Peyer's patch (tissue), 4 donors: ENCODE results near the gene EPB41L4A. TPM values are rescaled to one million over a fixed set of nuclear protein-coding genes. Genes with fewer than 3 reads are reported as not detected.

ENCODE experiments used
- DNase-seq, 3 donors: peaks; one replicate each; pipeline ENCODE4 v3.0.0-alpha.2; 2017 to 2019
- H3K27ac ChIP-seq, 4 donors: fragments of 200-600 bp; sonication (generic); one replicate each; pipeline ENCODE4 v1.5.1; 2016 to 2019
- H3K27me3 ChIP-seq, 2 donors: fragments of 200-600 bp; sonication (generic); one replicate each; pipeline ENCODE4 v1.5.1; 2019
- H3K36me3 ChIP-seq, 3 donors: fragments of 200-600 bp; sonication (generic); one replicate each; pipeline ENCODE4 v1.5.1; 2016 to 2019
- H3K4me1 ChIP-seq, 4 donors: fragments of 200-600 bp; sonication (generic); one replicate each; pipeline ENCODE4 v1.5.1; 2016 to 2019
- H3K4me3 ChIP-seq, 4 donors: fragments of 200-600 bp; sonication (generic); 1 replicate in 3 of 4; 2 replicates in 1 of 4; pipeline ENCODE4 v1.5.1; 2016 to 2019; ENCODE audit warnings: mild to moderate bottlenecking in 1 of 4
- H3K9me3 ChIP-seq, 4 donors: fragments of 200-600 bp; sonication (generic); one replicate each; pipeline ENCODE4 v1.5.1; 2016 to 2019; ENCODE audit warnings: mild to moderate bottlenecking in 1 of 4
- POLR2A ChIP-seq, 2 donors: fragments of 450-650 bp; IDR thresholded peaks; one replicate each; pipeline ENCODE4 v1.5.1; 2017; ENCODE audit warnings: antibody characterized with exemption in 2 of 2, mild to moderate bottlenecking in 2 of 2, moderate library complexity in 2 of 2
- total RNA-seq, 4 donors: library from RNA; depleted of rRNA; stranded (reverse); fragments of >200 nt; gene quantifications; one replicate each; pipeline ENCODE4 v1.1.0, GENCODE V29; 2016
- TF ChIP-seq, protein P1 (sequence below), 6 experiments: fragments of 450-650 bp in 4 of 6; fragments of 200-600 bp in 2 of 6; sonication (generic) in 1 of 6; IDR thresholded peaks; one replicate each; pipeline ENCODE4 v1.5.1; 2017 to 2019; ENCODE audit warnings: antibody characterized with exemption in 6 of 6, mild to moderate bottlenecking in 3 of 6, moderate library complexity in 1 of 6

EPB41L4A gene
- total RNA-seq, 4 donors from 2014 or later: 3.3 to 28.9 (median 9.0) TPM

DNA sequence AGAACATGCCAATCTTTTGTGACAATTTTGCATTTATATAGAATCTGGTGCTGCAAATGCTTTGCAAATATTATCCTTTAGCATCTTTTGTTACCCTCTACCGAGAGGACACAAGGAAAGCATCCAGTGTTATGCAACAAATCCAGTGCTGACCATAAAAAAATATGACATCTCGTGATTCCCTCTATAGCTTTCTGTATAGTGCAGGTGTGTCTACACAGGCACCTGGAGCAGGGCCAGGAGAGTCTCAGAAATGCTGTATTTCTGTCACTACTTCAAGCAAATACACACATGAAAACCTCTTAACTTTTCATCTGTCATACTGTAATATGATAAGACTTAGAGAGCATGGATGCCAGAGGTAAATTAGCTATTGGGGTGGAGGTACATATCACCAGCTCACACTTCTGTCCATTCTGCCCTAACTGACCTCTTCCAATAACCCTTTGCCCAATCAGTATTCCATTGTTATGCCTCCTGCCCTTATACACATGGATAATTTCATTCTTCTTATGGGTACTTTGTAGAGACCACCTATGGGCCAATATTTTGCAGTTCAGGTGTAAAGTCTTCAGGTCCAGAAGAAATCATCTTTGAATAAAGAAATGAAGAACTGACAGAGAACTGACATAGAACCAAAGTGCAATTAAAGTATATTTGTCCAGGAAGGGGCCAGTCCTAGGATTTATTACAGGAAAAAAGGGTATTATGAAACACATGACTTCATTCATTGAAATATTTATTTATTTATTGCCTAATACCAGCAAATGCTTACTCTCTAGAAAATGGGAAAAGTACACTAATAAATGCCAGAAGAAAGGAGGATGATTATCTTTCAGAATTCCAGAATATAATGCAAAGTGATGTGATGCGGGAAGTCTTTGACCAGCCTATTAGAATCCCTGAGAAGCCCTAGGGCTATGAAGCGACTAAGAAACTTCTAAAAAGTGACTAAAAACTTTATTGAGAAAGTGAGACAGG lies 106.5 kb downstream of the EPB41L4A start:
- no peaks in the 10 kb centered on the region for H3K36me3 ChIP-seq
- no peaks in the 10 kb centered on the region for H3K9me3 ChIP-seq
- no peaks in the 10 kb centered on the region for H3K27me3 ChIP-seq
- H3K27ac ChIP-seq: no peak overlapping the region
- no peak overlapping the region for H3K4me3 ChIP-seq
- no peaks in the 10 kb centered on the region for H3K4me1 ChIP-seq
- TF ChIP-seq, protein P1, sequence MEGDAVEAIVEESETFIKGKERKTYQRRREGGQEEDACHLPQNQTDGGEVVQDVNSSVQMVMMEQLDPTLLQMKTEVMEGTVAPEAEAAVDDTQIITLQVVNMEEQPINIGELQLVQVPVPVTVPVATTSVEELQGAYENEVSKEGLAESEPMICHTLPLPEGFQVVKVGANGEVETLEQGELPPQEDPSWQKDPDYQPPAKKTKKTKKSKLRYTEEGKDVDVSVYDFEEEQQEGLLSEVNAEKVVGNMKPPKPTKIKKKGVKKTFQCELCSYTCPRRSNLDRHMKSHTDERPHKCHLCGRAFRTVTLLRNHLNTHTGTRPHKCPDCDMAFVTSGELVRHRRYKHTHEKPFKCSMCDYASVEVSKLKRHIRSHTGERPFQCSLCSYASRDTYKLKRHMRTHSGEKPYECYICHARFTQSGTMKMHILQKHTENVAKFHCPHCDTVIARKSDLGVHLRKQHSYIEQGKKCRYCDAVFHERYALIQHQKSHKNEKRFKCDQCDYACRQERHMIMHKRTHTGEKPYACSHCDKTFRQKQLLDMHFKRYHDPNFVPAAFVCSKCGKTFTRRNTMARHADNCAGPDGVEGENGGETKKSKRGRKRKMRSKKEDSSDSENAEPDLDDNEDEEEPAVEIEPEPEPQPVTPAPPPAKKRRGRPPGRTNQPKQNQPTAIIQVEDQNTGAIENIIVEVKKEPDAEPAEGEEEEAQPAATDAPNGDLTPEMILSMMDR (IDR thresholded peaks at IDR 0.05): no peak
- TF ChIP-seq POLR2A (IDR thresholded peaks at IDR 0.05): no peak
- DNase-seq: no peak

DNA sequence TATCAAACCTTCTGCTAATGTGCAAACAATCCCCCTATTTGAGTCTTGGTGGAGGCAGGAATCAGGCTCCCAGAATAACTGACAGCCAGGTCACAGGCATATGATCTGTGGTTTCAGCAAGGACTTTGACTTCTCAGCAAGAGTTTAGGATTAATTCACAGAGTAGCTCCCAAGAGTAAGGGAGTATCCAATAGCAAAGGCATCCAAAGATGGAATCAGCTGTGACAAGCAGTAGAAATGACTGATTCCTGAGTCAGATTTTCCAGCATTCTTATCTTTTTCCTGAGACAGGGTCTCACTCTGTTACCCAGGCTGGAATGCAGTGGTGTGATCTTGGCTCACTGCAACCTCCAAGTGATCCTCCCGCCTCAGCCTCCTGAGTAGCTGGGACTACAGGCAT lies 108.3 kb downstream of the EPB41L4A start:
- H3K36me3 ChIP-seq: no peaks in the 10 kb centered on the region
- H3K9me3 ChIP-seq: no peaks in the 10 kb centered on the region
- TF ChIP-seq POLR2A (IDR thresholded peaks at IDR 0.05): no peak
- TF ChIP-seq, protein P1 (IDR thresholded peaks at IDR 0.05): no peak
- H3K27ac ChIP-seq: no peak overlapping the region
- no peaks in the 10 kb centered on the region for H3K4me1 ChIP-seq
- no peaks in the 10 kb centered on the region for H3K27me3 ChIP-seq
- no peak for DNase-seq
- H3K4me3 ChIP-seq: no peak overlapping the region

DNA sequence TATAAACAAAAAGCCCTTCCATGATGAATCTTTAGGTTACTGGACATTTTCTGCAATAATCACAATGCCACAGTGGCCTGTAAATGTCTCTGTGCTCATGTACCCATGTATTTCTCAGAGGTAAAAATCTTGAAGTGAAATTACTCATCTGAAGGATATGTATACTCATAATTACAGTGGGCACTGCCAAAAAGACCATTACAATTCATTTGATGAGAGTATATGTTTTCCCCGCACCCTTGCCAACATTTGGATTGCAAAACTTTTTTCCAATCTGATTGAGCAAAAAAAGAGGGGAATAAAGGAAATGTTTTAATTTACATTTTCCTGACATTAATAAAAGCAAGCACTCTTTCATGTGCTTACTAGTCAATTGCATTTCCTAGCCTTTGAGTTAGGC lies 110.5 kb downstream of the EPB41L4A start:
- Histone ChIP-seq H3K9me3 (no peaks in the 10 kb centered on the region), H3K27ac (no peak overlapping the region), H3K4me1 (no peaks in the 10 kb centered on the region), H3K27me3 (no peaks in the 10 kb centered on the region), H3K4me3 (no peak overlapping the region), H3K36me3 (no peaks in the 10 kb centered on the region)
- no peak for TF ChIP-seq POLR2A (IDR thresholded peaks at IDR 0.05)
- TF ChIP-seq, protein P1 (IDR thresholded peaks at IDR 0.05): no peak
- no peak for DNase-seq

DNA sequence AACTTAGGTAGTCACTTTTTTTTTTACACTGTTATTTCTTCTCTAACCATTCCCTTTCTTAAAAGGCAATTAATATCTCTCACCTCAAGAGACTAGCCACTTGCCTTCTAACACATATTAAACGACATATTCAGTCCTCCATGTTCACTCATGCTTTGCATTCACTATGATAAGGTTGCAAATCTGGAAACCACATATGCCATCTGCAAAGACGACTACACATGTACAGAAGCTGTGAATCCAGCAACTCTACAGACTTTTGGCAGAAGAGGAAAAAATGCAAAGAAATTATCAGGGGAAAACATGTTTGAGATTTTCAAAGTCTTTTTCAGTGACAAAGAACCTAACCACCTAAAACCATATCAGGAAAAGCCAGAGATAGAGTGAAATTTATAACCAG lies 112.1 kb downstream of the EPB41L4A start:
- H3K4me1 ChIP-seq: no peaks in the 10 kb centered on the region
- H3K27me3 ChIP-seq: no peaks in the 10 kb centered on the region
- no peaks in the 10 kb centered on the region for H3K9me3 ChIP-seq
- H3K27ac ChIP-seq: no peak overlapping the region
- H3K36me3 ChIP-seq: no peaks in the 10 kb centered on the region
- no peak for DNase-seq
- TF ChIP-seq, protein P1 (IDR thresholded peaks at IDR 0.05): no peak
- TF ChIP-seq POLR2A (IDR thresholded peaks at IDR 0.05): no peak
- H3K4me3 ChIP-seq: no peak overlapping the region

DNA sequence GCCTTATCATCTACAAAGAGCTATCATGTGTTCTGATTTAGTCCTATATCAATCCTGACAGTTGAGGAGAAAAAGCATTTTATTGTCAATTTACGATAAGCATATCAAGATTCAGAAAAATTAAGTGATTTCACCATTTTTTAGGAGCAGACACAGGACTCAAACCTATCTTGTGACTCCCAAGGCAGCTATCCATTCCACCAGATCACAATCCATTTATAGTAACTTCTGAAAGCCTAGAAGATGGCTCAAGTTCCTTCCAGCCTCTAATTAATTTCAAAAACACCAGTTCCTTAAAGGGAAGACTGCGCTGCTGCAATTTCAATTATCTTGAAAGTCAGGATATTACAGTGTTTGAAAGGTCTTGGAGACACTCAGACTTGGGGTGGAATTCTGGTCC lies 114.3 kb downstream of the EPB41L4A start:
- Histone ChIP-seq H3K4me3 (no peak overlapping the region), H3K9me3 (no peaks in the 10 kb centered on the region), H3K27ac (no peak overlapping the region), H3K27me3 (no peaks in the 10 kb centered on the region), H3K4me1 (no peaks in the 10 kb centered on the region), H3K36me3 (no peaks in the 10 kb centered on the region)
- TF ChIP-seq POLR2A (IDR thresholded peaks at IDR 0.05): no peak
- TF ChIP-seq, protein P1 (IDR thresholded peaks at IDR 0.05): no peak
- no peak for DNase-seq
